Measurements from ENCODE around the gene FAM170B.

Gene FAM170B

GRCh38 chr10:49118430-49119074 is 15.3 kb downstream of the FAM170B start:
- no peak for DNase-seq

GRCh38 chr10:49117376-49118070 is 16.3 kb downstream of the FAM170B start:
- DNase-seq: no peak

GRCh38 chr10:49116509-49117375 is 17.1 kb downstream of the FAM170B start:
- DNase-seq: no peak

GRCh38 chr10:49115796-49116508 is 17.9 kb downstream of the FAM170B start:
- DNase-seq: no peak

- no peak for DNase-seq
Observed at GRCh38 chr10:49115015-49115795, 18.6 kb downstream of the FAM170B start, which contains the start of gene VSTM4. Gene VSTM4, minus strand, starts transcription at chr10:49115522. Its CDS starts 37 bp downstream, at chr10:49115485.

GRCh38 chr10:49114718-49115014 is 19.2 kb downstream of the FAM170B start:
- DNase-seq: no peak

GRCh38 chr10:49113741-49114141 is 20.1 kb downstream of the FAM170B start:
- no peak for DNase-seq

- no peak for DNase-seq
Observed at GRCh38 chr10:49112851-49113250, 21.0 kb downstream of the FAM170B start.

GRCh38 chr10:49112098-49112497 is 21.7 kb downstream of the FAM170B start:
- no peak for DNase-seq

- no peak for DNase-seq
Observed at GRCh38 chr10:49111320-49111698, 22.5 kb downstream of the FAM170B start.

GRCh38 chr10:49110684-49111319 is 23.0 kb downstream of the FAM170B start:
- no peak for DNase-seq

GRCh38 chr10:49109669-49110340 is 24.0 kb downstream of the FAM170B start:
- DNase-seq: no peak

GRCh38 chr10:49108656-49109055 is 25.2 kb downstream of the FAM170B start:
- DNase-seq: no peak

- DNase-seq: no peak
Observed at GRCh38 chr10:49107887-49108267, 25.9 kb downstream of the FAM170B start.

- DNase-seq: no peak
Observed at GRCh38 chr10:49107111-49107886, 26.5 kb downstream of the FAM170B start.

GRCh38 chr10:49106451-49106850 is 27.4 kb downstream of the FAM170B start:
- DNase-seq: no peak

- DNase-seq: no peak
Observed at GRCh38 chr10:49105076-49105475, 28.7 kb downstream of the FAM170B start.

GRCh38 chr10:49104323-49104722 is 29.5 kb downstream of the FAM170B start:
- DNase-seq: no peak

- no peak for DNase-seq
Observed at GRCh38 chr10:49103761-49104160, 30.1 kb downstream of the FAM170B start.

GRCh38 chr10:49099046-49099445 is 34.8 kb downstream of the FAM170B start:
- no peak for DNase-seq

All from stimulated activated CD4-positive, alpha-beta T cell treated with anti-CD3 and anti-CD28 coated beads, Interleukin-12 subunit alpha, Interleukin-12 subunit beta, amount 100 ng/mL, for 4 hours (primary cell).